H1 (cell line): ENCODE results near the gene INHBA.

Source experiments
- BRCA1 ChIP-seq: IDR thresholded peaks from 2 replicates; pipeline ENCODE4 v1.6.1; 2012; ENCODE audit warnings: low read depth, low read length, improper control_type of control experiment
- CHD2 ChIP-seq: IDR thresholded peaks from 2 replicates; pipeline ENCODE4 v1.6.1; 2012; ENCODE audit warnings: low read length, improper control_type of control experiment
- CTCF ChIP-seq, 3 experiments: IDR thresholded peaks; 1 replicate in 2 of 3; 2 replicates in 1 of 3; pipeline versions ENCODE4 v1.5.1 to v1.6.1; 2011; ENCODE audit warnings: low read length in 3 of 3, mild to moderate bottlenecking in 3 of 3, inconsistent platforms in 2 of 3, low read depth in 1 of 3, moderate library complexity in 1 of 3; ENCODE audit not compliant: insufficient read depth in 1 of 3; ENCODE audit errors: control extremely low read depth in 1 of 3
- EP300 ChIP-seq, 2 experiments: IDR thresholded peaks; 1 replicate in 1 of 2; 2 replicates in 1 of 2; pipeline ENCODE4 v1.6.1; 2011 to 2012; ENCODE audit warnings: low read depth in 2 of 2, low read length in 2 of 2, mild to moderate bottlenecking in 2 of 2, borderline replicate concordance in 1 of 2, inconsistent platforms in 1 of 2, moderate library complexity in 1 of 2
- FOSL1 ChIP-seq: IDR thresholded peaks from 2 replicates; pipeline ENCODE4 v1.6.1; 2011; ENCODE audit warnings: mild to moderate bottlenecking, low read depth, low read length, moderate library complexity; ENCODE audit not compliant: insufficient read depth
- NANOG ChIP-seq: IDR thresholded peaks from 2 replicates; pipeline ENCODE4 v1.6.1; 2011; ENCODE audit warnings: low read length, low read depth, mild to moderate bottlenecking, inconsistent platforms; ENCODE audit not compliant: insufficient read depth, poor library complexity, severe bottlenecking
- POLR2A ChIP-seq, 2 experiments: IDR thresholded peaks; 1 replicate in 1 of 2; 2 replicates in 1 of 2; pipeline ENCODE4 v1.6.1; 2011; ENCODE audit warnings: low read depth in 2 of 2, low read length in 2 of 2, mild to moderate bottlenecking in 2 of 2; ENCODE audit errors: control extremely low read depth in 1 of 2
- POLR2AphosphoS5 ChIP-seq: IDR thresholded peaks from 2 replicates; pipeline ENCODE4 v1.6.1; 2011; ENCODE audit warnings: low read depth, low read length

- TF ChIP-seq POLR2A (IDR thresholded peaks at IDR 0.05; ENCODE audit: control extremely low read depth in 1 of 2, low read depth in 2 of 2, low read length in 2 of 2): no peak
- no peak for TF ChIP-seq CTCF (IDR thresholded peaks at IDR 0.05; ENCODE audit: control extremely low read depth in 1 of 3, insufficient read depth in 1 of 3, low read depth in 1 of 3, low read length in 3 of 3)
- TF ChIP-seq NANOG: no peak
- TF ChIP-seq POLR2AphosphoS5: no peak
- no peak for TF ChIP-seq CHD2
- TF ChIP-seq FOSL1: no peak
- TF ChIP-seq EP300 (IDR thresholded peaks at IDR 0.05; ENCODE audit: borderline replicate concordance in 1 of 2, low read depth in 2 of 2, low read length in 2 of 2): no peak
- TF ChIP-seq BRCA1: no peak
These were observed 7.9 kb upstream of the INHBA start for GRCh38 chr7:41710838-41711237.
